GM10847 (cell line): Measurements from ENCODE around the gene SIRT1.

Experiments used
- POLR2A ChIP-seq: IDR thresholded peaks from 2 replicates; pipeline ENCODE4 v1.6.1; 2011; ENCODE audit not compliant: insufficient read length; ENCODE audit errors: extremely low read depth

SIRT1 gene

DNA sequence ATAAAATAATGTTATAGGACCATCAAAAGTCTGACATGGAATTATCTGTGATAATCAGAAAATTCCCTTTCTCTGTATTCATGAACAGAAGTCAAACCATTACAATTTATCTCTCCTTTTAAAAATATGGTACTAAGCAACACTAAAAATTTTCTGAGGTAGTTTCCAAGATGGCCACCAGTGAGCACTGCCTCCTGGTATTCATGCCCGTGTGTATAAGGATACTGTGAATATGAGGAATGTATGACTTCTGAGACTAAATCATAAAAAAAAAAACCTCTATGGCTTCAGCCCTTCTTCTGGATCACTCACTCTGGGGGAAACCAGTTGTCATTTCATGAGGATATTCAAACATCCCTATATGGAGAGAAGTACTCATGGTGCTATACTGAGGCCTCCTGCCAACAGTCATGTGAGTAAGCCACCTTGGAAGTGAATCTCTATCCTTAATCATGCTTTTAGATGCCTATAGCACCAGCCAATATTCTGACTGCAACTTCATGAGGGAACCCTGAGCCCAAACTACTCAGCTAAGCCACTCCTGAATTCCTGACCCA, 41.1 kb downstream of the SIRT1 start:
- TF ChIP-seq POLR2A = no peak

DNA sequence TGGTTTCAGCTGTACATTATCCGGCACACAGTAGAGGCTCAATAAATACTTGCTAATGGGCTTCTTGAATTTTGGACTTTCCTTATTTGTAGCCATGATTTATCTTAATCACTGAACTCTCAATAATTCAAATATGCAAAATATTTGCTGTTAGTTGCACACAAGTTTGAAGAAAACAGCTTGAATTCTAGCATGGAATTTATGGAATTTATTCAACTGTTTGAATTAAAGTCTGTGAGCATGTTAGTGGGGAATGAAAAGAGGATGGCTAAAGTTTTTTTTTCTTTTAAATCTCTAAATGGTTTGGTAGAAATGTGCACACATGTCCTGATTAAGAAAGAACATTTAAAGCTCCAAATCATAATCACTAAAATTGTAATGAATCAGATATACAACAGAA, 42.5 kb downstream of the SIRT1 start:
- TF ChIP-seq POLR2A = no peak

DNA sequence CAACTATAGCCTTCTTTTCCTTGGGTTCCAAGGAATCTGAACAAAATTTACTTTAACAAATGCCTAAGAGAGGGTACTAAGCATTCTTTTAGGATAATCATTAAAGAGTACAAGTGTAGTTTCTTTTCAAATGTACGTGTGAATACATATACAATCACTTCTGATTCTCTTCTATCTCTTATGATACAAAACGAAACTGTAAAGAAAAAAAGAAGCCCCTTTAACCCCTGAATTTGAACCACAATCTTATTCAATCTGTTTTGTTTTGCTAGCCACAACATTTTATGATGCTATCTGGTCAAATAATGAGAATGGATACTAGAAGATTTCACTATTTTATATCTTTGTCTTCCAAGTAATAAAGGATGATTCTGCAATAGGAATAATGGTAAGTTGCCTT, 48.7 kb downstream of the SIRT1 start:
- no peak for TF ChIP-seq POLR2A

DNA sequence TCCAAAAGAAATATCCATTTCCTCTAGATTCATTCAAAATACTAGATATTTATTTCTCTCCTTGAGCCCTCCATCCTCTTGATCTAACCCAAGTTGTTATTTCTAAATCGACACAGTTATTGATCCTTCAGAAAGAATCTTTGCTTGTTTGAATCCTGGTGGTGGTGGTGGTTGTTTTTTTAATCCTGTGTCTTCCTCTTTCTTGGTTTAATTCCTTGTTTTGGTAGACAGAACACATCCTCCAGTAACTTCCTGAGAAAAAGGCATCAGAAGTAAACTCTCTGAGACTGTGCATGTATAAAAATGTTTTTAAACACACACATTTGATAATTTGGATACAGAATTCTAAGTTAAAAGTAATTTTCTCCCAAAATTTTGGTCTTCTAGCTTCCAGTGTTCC, 49.9 kb downstream of the SIRT1 start:
- TF ChIP-seq POLR2A = no peak

DNA sequence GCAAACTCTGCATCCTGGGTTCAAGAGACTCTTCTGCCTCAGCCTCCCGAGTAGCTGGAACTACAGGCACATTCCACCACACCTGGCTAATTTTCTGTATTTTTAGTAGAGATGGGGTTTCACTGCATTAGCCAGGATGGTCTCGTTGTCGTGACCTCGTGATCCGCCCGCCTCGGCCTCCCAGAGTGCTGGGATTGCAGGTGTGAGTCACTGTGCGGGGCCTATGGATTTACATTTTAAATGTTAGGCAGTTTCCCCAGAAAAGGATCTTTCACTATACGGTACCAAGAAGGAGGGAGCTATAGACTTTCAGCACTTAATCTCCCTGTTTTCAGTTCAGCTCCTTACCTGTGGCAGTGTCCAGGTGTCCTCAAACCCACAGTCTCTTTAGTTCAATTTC, 50.8 kb downstream of the SIRT1 start:
- no peak for TF ChIP-seq POLR2A

DNA sequence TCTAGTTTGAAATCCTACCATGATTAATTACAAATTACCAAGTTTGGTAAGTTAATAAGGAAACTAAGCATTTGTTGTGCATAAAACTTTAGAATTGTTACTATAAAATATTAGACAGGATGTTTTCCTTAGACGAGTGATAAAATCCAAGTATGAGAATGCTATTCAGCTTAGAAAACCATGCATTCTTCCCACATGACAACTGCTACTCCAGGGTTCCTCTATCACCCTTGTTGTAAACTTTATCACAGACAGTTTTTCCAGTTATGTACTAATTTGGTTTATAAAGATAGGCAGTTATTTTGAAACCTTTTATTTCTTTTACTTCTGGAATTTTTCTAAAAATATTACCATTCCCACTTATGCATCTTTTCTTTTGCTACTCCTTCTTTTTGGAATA, 52.0 kb downstream of the SIRT1 start:
- no peak for TF ChIP-seq POLR2A

DNA sequence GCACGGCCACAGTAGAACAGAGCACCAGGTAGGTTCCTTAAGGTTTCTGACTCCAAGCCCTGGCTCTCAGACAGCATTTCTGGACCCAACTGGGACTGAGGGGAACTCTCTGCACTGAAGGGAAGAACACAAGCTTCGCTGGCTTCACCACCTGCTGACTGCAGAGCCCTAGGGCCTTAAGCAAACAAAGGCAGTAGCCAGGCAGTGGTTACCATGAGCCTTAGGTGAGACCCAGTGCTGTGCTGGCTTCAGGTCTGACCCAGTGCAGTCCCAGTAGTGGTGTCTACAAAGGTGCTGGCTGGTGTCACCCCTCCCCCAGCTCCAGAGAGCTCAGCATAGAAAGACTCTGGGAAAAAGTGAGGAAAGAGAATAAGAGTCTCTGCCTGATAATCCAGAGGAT, 59.5 kb downstream of the SIRT1 start:
- TF ChIP-seq POLR2A = no peak

DNA sequence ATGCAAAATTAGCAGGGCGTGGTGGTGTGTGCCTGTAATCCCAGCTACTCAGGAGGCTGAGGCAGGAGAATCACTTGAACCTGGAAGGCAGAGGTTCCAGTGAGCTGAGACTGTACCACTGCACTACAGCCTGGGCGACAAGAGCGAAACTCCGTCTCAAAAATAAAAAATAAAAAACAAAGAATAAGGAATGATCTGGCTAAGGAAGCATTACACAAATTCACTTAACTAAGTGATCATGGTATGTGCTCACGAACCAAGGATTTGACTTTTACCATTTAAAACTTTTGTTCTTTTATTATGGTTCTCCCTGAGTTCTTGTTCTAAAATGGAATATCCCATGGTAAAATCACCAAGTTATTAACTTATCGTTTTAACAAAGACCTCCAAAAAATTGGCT, 71.2 kb downstream of the SIRT1 start:
- no peak for TF ChIP-seq POLR2A

DNA sequence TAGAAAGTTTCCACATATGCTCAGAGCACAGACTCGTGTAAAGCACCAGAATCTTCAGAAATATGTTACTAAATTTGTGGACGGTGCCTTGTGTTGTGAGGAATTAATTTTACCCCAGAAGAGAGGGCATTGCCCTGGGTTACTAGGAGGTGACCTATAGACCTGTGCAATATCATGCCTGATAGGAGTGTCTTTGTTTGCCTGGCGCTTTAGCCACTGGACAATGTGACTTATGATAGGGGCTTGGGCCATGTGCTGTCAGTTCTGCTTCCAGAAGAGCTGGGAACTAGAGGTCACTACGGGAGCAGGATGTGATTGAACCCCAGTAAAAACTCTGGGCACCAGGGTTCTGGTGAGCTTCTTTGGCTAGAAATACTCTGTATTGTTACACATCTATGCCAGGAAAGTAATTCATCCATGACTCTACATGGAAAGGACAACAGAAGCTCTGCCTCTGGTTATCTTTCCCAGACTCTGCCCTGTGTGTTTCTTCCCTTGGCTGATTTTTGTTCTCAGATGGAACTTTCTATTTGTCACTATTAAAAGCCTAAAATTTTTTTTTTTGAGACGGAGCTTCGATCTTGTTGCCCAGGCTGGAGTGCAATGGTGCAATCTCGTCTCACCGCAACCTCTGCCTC, 75.5 kb downstream of the SIRT1 start:
- no peak for TF ChIP-seq POLR2A

DNA sequence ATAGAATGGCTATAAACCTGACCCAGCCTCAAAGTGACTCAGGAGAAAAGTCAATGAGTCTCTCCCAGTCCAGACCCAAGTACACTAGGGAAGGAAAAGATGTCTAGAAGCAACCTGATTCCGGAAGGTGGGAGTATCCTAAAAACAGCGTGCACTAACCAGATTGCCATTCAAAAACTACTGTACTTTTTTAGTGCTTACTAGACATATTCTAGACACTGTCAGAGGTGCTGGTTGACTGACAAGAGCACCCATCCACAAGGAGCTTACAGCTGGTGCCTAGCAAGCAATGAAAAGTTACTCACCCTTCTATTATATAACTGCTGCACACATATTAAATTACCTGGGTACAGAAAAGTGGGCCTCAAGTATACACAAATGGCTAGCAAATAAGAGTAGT, 81.0 kb downstream of the SIRT1 start:
- no peak for TF ChIP-seq POLR2A
